Prostate gland (tissue), 2 donors: ENCODE data around the gene B2M.

Experiments
- POLR2A ChIP-seq: fragments of 450-650 bp; IDR thresholded peaks from one replicate; pipeline ENCODE4 v1.6.1; 2016; ENCODE audit warnings: antibody characterized with exemption, mild to moderate bottlenecking
- POLR2AphosphoS5 ChIP-seq: sonication (generic); formaldehyde crosslinking; IDR thresholded peaks from one replicate; pipeline ENCODE4 v1.6.1; 2017; ENCODE audit warnings: antibody characterized with exemption
- TF ChIP-seq, protein P1 (sequence below), 4 experiments: fragments of 200-600 bp in 2 of 4; fragments of 450-650 bp in 2 of 4; sonication (generic) in 2 of 4; IDR thresholded peaks; 1 replicate in 3 of 4; 2 replicates in 1 of 4; pipeline ENCODE4 v1.5.1; 2016 to 2019; ENCODE audit warnings: antibody characterized with exemption in 4 of 4, mild to moderate bottlenecking in 2 of 4, moderate library complexity in 2 of 4

DNA sequence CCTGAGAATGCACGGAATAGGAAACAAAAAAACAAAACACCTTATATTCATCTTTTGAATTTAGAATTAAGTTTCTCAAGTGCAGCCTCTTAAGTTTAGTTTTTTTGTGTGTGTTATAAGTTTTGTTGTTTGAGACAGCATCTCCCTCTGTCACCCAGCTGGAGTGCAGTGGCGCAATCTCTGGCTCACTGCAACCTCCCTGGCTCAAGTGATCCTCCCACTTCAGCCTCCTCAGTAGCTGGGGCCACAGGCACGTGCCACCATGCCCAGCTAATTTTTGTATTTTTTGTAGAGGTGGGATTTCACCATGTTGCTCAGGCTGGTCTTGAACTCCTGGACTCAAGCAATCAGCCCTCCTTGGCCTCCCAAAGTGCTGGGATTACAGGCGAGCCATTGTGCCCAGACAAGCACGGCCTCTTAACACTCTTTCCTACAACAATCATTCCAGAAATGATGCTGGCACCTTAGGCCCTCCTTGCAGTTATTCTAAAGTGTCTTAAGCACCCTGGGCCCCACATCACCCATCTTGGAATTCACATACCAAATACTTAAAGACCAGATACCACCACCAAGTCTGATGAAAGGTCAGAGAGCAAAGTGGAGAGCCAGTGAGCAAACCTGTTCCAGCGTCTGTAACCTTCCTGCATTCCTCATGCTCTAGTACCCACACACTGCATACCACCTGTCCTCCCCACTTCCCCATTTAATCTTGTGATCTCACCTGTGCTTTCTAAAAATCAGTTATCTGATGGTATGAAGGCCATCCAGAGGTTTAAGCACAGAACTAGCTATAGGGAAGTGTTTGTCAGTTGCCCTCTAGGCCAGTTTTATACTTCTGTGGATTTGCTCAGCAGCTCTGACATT lies 41.0 kb upstream of the B2M start:
- TF ChIP-seq, protein P1, sequence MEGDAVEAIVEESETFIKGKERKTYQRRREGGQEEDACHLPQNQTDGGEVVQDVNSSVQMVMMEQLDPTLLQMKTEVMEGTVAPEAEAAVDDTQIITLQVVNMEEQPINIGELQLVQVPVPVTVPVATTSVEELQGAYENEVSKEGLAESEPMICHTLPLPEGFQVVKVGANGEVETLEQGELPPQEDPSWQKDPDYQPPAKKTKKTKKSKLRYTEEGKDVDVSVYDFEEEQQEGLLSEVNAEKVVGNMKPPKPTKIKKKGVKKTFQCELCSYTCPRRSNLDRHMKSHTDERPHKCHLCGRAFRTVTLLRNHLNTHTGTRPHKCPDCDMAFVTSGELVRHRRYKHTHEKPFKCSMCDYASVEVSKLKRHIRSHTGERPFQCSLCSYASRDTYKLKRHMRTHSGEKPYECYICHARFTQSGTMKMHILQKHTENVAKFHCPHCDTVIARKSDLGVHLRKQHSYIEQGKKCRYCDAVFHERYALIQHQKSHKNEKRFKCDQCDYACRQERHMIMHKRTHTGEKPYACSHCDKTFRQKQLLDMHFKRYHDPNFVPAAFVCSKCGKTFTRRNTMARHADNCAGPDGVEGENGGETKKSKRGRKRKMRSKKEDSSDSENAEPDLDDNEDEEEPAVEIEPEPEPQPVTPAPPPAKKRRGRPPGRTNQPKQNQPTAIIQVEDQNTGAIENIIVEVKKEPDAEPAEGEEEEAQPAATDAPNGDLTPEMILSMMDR (IDR thresholded peaks at IDR 0.05), result no peak
- TF ChIP-seq POLR2A (no peak), POLR2AphosphoS5 (no peak)
